Right ventricle myocardium inferior (tissue), 1 donor: Measurements from ENCODE around the gene BPIFB3. TPM values are rescaled to one million over a fixed set of nuclear protein-coding genes. Genes with fewer than 3 reads are reported as not detected.
"Not testable (repeated sequence)": the region's sequence is repeated elsewhere in the genome, so short reads cannot be mapped to it uniquely, and the experiment has no call there.

Experiments used
- ATAC-seq: fragments of 200-7000 bp; cut with Tn5 transposase; one replicate; pipeline ENCODE4 v1.9.1; 2020; ENCODE audit warnings: mild to moderate bottlenecking, moderate library complexity
- DNase-seq: peaks from one replicate; pipeline ENCODE4 v3.0.0; 2021; ENCODE audit errors: missing footprints
- intact Hi-C: fragments of 100-400 bp; cut with DNase I; formaldehyde crosslinking; loops from one replicate; pipeline ENCODE4 v1.11.0; 2022
- total RNA-seq: library from RNA; stranded (reverse); fragmentation: NEBNext Ultra II Directional; extraction: Animal tissue kit (Norgen Biotek cat#: 25700); gene quantifications from one replicate; pipeline ENCODE4 v1.2.1, GENCODE V29; 2021
- donor health status: DM: no; HTN: yes; CAD: no; lungs with severe emphysema.

Gene BPIFB3
- total RNA-seq, 1 donor from 2014 or later = not detected

DNA sequence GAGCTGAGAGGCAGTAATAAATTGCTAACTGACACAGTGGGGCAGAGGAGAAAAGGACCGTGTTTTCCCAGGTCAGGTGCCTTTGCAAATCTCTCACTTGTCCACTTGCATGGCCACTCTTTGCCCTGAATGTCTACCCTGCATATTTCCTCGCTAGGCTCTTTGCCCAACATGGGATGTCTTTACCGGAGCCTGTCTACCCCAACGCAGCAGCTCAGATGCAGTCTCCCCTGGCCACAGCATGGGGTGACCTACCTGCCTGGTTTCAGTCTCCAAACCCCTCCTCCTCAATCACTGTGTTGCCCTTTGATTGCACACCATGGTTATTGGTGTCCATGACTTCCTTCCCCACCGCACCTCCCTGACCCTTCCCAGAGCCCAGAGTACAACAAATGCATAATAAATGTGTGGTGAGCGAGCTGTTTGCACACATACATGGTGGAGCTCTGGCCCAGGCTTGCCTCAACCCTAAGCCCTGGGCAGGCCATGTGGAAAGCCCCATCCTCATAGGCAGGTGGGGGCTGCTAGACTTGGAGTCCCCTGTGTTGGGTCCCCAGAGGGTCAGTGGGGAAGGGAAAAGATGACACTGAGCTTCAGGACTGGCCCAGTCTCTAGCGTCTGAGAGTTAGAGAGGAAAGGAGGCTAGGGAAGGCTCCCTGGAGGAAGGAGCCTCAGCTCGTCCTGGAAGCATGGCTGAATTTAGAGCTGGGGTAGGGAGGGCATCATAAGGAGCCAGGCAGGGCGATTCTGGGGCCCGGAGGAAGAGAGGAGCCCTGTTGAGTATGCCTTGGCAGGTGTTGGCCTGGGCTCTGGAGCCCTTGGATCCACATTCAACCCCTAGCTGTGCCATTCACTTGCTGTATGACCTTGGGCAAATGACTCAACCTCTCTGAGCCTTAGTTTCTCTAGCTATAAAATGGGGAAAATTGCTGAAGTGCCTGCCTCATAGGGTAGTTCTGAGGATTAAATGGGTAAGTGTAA, 26.6 kb upstream of the BPIFB3 start:
- DNase-seq = no peak
- ATAC-seq = no peak
- intact Hi-C loops = no loop called here

DNA sequence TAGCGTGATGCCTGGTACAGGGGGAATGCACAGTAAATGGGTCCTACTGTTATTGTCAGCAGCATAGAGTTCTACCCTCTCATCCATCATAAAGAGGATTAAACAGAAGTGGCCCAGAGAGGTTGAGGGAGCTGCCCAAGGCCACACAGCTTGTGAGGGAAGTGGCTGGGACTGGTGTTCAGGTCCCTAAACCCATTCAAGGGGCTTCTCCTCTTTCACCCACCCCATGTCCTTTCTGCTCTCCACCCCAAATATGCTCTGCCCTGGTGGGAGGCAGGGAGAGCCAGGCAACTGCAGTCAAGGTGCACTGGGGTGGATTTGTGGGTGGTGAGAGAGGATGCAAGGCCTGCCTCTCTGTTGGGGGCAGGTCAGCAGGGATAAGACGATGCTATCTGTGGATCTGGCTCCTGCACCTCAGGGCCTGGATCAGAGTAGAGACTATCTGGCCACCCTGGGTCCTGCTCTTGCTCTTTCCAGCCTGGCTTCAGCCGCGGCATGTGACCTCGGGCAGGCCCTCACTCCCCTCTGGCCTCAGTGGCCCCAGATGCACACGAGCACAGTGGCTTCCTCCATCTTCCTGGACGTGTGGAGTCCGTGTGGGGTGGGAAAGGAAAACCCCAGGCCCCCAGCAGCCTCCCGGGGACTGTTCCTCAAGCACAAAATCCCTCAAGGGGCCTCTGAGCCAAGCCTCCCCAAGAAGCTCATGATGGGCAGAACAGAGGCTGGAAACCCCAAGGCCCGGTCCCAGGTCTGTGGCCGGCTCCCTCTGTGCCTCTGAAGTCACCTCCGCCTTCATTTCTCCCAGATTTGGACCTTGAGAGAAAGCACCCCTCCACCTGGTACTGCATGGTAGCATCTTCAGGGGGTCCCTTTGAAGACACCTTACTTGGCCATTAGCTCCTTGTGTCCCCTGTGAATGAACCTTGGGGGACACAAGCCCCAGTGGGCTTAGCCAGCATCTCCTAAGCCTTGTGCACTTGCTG, 25.6 kb upstream of the BPIFB3 start:
- intact Hi-C loops = no loop called here
- ATAC-seq (no peak), DNase-seq (no peak)

DNA sequence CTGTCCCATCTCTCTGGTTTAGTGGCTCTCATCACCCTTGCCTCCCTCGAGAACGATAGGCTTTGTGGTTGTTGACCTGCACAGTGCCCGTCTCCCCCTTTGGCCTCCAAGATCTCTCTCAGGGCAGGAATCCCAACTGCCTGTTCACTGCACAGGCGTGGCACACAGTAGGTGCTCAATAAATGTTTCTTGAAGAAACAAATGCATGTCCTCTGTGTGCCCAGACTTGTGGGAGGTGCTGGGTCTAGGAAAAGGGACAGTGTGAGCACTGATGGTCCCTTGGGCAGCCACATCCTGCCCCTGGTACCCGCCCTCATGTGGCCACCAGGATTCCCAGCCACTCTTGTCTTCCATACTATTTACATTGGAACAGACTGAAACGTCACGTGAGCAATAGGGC, 24.8 kb upstream of the BPIFB3 start:
- DNase-seq = no peak
- no peak for ATAC-seq
- intact Hi-C loops = no loop called here

DNA sequence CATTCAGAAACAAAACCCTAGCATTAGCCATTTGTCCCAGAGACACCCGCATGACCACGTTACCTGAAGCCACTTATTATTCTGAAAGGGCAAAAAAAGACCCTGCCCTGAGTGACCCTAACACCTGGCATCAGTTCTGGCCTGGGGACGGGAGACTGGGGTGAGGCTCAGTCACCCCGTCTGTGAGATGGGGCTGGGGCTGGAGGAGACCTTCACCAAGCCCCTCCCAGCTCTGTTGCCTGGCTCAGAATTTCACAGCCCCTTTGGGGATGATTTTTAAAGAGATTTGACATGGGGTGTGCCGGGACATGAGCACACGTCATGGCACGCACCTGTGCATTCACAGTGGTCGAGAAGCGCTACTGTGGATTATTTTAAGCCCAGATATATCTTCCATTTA, 23.6 kb upstream of the BPIFB3 start:
- ATAC-seq (no peak), DNase-seq (no peak)
- intact Hi-C loops = no loop called here

DNA sequence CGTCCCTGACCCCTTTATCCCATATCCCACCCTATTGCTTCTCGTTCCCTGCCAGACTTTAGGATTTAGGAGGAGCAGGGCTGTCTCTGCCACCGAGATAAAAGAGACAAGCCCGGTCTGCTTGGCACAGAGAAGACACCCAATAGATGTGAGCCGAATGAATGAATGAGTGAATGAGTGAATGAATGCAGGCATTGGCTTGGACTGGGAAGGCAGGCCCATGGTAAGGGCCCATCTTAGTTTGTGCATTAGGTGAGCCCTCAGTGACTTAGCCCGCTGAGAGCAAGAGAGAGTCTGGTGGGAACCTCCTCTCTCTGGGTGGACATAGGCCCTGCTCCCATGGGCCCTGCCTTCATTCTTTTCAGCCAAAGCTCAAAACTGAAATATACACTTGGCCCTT, 23.1 kb upstream of the BPIFB3 start:
- ATAC-seq = no peak
- DNase-seq = no peak
- intact Hi-C loops = no loop called here

DNA sequence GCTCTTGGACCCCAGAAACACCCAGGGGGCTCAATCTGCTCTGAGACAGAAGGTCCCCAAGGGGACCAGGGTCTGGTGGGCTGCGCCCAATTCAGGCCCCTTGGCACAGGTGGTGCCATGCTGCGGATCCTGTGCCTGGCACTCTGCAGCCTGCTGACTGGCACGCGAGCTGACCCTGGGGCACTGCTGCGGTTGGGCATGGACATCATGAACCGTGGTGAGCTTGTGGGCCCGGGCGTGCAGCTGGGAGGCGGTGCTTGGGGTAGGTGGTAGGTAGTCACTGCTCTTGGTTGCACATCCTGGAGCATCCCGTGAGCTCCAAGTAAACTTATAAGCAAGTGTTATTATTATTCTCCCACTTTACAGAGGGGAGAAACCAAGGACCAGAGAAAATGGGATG, 22.2 kb upstream of the BPIFB3 start, which contains the start of gene BPIFB6:
TSS of gene BPIFB6 (plus strand) at position 118 of the 400 bp plus-strand sequence. CDS start at position 118, 0 bp downstream.
- DNase-seq (no peak), ATAC-seq (no peak)
- intact Hi-C loops = no loop called here

DNA sequence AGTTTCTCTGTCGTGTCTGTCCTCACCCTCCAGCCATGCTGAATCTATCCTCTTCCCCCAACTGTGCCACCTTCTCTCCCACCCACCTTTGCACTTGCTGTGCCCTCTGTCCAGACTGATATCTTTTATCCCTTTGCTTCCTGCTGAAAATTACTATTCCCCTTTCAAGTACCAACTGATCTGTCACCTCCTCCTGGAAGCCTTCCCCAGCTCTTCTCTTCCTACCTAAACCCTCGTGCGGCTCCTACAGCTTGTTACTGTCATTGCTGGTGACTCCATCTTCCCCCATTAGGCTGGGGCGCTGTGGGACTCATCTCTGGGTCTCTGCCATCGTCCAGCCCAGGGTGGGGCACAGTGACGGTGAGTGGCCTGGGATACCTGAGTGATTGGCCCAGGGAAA, 21.1 kb upstream of the BPIFB3 start:
- DNase-seq (no peak), ATAC-seq (no peak)
- intact Hi-C loops = no loop called here

DNA sequence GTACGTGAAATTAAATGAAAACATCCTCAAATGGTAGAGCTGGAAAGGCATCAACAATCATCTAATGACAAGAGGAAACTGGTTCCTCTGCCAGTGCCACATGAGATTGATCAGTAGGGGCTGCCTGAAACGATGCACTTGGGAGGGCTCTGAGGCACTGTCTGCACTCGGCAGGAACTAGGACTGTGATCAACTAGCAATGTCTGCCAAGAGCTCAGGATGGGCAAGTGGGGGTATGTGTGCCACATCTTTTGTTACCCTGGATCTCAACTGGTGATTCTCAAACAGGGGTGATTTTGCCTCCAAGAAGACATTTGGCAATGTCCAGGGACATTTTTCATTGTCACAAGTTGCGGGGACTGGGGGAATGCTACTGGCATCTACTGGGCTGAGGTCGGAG, 20.3 kb upstream of the BPIFB3 start:
- intact Hi-C loops = no loop called here
- DNase-seq (no peak), ATAC-seq (no peak)

DNA sequence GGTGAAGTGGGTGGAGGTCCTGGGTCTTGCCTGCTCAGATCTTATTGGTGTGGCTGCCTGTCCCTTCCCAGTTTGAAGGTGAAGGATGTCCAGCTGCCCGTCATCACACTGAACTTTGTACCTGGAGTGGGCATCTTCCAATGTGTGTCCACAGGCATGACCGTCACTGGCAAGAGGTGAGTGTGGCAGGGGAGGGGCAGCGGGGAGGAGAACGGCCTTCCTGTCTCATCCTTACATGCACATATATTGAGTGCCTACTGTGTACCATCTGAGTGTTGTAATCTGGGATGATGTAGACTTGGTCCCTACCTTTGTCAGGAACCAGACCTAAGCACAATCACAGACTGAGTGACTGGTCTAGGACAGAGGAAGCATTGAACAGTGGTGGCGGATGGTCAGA, 19.6 kb upstream of the BPIFB3 start:
- ATAC-seq = no peak
- DNase-seq = no peak
- intact Hi-C loops = no loop called here

DNA sequence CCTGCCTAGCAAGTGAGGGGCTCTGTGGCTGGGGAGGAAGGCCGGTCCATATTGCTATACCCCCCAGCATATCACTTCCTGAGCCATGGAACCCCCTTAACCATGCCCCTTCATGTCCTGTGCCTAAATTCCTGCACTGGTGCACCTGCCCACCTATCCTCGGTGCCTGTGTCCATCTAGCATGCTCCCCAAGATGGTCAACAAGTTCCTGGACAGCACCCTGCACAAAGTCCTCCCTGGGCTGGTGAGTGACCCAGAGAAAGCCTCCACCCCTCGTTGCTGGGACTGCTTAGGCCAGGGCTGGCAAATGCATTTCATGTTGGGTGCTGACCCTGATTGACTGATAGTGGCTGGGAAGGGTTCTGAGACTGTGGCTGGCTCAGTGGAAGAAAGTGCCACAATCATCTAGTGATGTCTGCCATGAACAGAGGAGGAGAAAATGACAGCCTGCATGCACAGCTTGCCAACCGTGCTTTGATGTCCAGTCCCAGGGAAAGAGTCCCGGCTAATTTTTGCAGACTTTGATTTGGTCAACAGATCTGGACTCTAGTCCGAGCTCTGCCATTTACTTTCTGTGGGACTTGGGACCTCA, 18.7 kb upstream of the BPIFB3 start:
- no peak for ATAC-seq
- intact Hi-C loops = no loop called here
- no peak for DNase-seq

DNA sequence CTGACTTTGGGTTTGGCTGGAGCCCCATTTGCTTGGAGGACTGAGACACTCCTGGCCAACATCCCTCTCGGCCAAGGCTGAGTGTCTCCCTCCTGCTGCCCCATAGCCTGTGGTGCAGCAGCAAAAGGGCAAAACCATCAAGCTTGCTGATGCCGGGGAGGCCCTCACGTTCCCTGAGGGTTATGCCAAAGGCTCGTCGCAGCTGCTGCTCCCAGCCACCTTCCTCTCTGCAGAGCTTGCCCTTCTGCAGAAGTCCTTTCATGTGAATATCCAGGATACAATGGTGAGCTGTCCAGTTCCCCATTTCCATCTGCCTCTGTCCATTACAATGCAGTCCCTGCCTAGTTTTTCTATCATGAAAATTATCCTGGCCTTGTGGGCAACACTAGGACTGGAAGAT, 16.2 kb upstream of the BPIFB3 start:
- intact Hi-C loops = no loop called here
- ATAC-seq (no peak), DNase-seq (no peak)

DNA sequence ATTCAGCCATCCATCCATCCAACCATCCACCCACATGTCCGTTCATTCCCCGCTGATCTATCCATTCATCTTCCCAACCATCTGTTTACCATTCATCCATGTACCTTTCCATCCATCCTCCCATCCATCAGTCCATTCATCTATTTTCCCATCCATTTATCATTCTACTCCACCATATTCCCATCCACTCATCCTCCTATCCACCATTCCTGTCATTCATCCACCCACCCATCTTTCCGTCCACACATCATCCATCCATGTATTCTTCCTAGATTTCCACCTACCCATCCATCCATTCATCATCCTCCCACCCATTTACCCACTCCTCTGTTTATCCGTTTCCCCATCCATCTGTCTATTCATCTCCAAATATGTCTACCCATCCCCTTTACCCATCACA, 15.5 kb upstream of the BPIFB3 start:
- ATAC-seq (no peak), DNase-seq (no peak)
- intact Hi-C loops = no loop called here

DNA sequence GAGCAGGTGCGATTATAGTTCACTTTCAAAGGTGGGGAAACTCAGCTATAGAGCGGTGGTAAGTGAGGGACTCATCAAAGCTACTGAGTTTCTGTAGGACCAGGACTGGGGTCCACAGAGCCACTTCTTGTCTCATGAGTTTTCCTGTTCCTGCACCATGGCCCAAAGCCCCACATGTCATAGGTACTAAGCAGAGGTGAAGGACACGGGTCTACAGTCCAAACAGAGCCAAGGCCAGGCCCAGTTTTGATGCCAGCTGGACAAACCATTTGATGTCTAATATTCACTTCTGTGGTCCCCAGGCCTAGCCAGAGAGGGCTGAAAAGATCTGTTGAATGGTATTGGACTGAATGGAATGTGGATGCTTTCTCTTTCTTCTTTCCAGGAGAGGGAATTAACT, 11.3 kb upstream of the BPIFB3 start:
- DNase-seq (no peak), ATAC-seq (no peak)
- intact Hi-C loops = no loop called here

DNA sequence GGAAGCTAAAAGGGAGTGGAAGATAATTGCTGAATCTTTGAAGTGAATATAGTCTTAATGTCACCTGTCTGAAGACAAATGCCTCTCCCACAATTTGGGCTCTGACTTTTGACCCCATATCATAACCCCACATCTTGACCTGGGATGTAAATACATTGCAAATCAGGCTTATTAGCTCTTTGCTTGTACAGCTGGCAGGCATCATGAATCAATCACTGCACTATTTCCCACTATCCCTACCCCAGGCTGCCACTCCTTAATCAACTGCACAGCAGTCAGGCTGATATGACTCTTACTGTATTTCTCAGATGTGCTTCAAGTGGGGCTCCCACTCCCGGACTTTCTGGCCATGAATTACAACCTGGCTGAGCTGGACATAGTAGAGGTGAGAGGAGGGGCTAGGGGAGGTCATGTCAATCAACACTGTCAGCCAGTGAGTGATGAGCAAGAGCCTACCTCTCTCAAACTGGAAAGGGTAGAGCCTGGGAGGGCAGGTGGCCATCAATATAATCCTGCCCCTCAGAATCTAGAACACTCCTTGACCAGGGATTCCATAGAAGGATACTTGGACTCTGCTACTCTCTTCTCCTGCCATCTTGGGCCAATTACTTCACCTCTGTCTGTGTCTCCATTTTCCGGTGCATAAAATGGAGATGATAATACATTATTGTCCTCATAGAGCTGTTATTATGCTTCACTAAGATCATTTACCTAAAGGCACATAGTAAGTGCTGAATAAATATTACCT, 10.5 kb upstream of the BPIFB3 start:
- ATAC-seq (no peak), DNase-seq (no peak)
- intact Hi-C loops = no loop called here

DNA sequence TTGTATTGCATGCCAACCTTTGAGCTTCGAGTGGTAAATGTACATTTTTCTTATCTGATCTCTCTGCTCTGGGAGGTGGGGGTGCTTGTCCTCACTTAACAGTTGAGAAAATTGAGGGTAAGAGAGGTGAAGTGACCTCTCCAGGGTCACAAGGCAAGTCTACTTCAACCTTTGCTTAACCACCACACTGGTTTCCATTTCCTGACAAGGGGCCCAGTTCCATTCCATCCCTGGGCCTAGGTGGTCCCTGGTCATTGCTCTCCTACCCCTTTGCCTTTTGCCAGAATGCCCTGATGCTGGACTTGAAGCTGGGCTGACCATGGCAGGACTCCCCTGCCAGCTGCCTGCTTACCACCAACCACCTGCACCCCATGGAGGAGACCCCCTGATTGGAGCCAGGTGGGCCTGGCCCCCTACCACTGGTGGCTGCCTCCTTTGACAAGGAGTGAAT, 9.9 kb upstream of the BPIFB3 start:
- intact Hi-C loops = no loop called here
- ATAC-seq (no peak), DNase-seq (no peak)

DNA sequence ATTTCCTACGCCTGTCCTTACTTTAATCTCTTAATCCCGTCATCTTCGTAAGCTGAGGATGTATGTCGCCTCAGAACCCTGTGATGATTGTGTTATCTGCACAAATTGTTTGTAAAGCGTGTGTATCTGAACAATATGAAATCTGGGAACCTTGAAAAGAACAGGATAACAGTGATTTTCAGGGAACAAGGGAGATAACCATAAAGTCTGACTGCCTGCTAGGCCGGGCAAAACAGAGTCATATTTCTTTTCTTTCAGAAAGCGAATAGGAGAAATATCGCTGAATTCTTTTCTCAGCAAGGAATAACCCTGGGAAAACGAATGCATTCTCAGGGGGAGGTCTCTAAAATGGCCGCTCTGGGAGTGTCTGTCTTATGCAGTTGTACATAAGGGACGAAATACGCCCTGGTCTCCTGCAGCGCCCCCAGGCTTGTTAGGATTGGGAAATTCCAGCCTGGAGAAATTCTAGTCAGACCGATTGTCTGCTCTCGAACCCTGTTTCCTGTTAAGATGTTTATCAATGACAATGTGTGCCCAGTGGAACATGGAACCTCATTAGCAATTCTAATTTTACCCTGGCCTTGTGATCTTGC, 8.5 kb upstream of the BPIFB3 start:
- intact Hi-C loops, ATAC-seq, DNase-seq: not testable (repeated sequence)

DNA sequence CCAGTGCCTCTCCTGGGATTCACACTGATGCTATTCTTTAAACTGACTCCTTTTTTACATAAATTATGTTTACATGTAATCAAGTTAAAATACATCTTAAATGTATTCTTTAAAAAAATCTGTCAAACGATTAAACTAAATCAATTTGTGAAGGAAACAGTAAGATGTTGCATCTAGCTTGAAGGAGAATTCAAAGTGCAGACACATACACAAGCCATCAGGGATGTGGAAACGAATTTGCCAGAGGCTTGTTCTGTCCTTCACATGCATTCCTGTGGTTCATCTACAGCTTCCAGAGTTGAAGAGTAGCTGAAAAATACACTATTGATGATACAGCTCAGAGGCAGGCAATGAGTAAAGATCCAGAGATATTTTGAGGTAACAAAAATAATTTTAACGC, 7.3 kb upstream of the BPIFB3 start:
- no peak for ATAC-seq
- no peak for DNase-seq
- intact Hi-C loops = no loop called here

DNA sequence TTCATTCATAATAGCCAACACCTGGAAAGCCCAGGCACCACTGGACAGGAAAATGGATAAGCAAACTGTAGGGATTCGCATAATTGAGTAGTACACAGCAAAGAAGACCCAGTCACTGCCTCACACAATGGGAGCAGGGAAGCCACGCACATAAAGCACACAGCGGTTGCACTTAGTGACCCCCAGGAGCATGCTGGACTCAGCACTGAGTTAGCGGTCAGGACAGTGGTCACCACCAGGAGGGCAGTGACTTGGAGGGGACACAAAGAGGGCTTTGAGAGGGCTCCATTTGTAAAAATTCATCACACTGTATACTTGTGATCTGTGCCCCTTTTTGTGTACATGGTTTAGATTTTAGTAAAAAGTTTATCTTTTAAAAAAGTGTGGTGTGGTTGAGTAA, 2.4 kb upstream of the BPIFB3 start:
- DNase-seq (no peak), ATAC-seq (no peak)
- intact Hi-C loops = no loop called here
